GM18909 (cell line): ENCODE measurements around the gene CCDC178.

ENCODE experiments used
- ATAC-seq: cut with Tn5 transposase; IDR thresholded peaks from one replicate; pipeline ENCODE4 v1.9.1; 2021; ENCODE audit warnings: mild to moderate bottlenecking; ENCODE audit not compliant: unreplicated experiment, poor library complexity

CCDC178 gene

DNA sequence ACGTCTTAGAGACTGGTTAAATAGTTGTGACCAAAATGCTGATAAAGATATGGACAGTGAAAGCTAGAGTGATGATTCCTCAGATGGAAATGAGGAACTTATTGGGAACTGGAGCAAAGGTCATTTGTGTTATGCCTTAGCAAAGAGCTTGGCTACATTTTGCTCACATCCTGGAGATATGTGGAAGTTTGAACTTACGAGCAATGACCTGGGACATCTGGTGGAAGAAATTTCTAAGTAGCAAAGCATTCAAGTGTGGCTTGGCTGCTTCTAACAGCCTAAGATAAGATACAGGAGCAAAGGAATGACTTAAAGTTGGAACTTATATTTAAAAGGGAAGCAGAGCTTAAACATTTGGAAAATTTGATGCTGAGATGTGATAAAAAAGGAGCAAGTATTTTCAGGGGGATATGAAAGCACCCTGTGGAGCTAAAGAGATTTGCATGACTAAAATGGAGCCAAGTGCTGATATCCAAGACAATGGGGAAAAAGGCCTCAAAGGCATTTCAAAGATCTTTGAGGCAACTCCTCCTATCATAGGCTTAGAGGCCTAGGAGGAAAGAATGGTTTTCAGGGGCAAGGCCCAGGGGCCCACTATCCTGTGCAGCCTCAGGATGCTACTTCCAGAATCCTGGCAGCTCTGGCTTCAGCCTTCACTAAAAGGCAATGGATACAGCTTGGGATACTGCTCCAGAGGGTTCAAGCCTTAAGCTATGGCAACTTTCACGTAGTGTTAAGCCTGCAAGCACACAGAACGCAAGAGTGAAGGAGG, 543.6 kb downstream of the CCDC178 start:
- no peak for ATAC-seq

DNA sequence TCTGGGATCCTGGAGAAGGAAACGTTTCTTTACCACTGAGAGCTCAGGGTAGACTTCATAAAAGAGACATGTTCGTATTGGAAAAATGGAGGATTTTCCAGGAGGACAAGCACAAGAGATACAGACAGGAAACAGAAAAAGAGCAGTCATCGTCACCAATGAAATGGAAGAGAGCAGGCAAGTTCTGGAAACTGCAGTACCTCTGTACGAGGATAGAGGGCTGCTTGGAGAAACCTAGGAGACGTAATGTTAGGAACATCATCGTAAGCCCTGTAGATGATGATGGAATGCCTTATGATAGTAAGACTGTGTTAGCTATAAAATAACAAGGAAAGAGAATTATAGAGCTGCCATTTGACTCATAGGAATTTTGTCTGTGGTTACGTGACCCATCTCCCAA, 546.6 kb downstream of the CCDC178 start:
- no peak for ATAC-seq

DNA sequence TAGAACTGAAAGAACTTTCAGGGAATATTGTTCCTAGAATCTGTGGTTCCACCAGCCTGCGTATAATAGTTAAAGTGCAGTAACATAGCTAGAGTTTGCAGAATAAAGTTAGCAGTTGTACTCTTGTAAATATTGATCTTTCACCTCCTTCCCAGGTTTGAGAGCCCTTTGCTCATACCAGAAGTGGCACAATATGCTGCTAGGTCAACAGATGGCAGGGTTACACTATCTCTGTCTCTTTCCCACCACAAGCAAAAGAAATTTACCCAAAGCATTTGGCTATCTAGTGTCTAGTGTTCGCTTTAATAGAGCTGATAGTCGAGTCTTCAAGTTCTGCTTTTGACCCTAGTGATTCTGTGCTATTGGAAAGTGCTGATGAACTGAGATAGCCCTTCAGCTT, 548.7 kb downstream of the CCDC178 start:
- no peak for ATAC-seq

DNA sequence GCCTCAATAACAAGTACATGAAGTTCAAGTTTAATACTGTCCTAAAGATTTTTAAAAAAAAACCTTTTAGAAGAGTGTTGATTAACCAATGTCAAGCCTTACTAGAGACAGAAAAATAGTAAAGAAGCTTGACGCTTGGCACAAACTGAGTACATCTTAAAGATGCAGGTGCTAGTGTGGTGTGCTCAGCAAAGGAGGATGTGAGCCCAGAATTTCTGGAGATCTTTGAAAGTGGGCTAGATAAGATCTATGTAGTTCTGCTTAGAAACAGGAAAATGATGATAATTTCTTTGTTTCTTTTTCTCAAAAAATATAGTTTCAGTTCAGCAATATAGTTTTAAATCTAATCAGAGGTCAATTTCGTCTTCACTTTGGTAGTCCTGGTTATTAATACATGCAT, 549.4 kb downstream of the CCDC178 start:
- ATAC-seq = peak; percentile 65

DNA sequence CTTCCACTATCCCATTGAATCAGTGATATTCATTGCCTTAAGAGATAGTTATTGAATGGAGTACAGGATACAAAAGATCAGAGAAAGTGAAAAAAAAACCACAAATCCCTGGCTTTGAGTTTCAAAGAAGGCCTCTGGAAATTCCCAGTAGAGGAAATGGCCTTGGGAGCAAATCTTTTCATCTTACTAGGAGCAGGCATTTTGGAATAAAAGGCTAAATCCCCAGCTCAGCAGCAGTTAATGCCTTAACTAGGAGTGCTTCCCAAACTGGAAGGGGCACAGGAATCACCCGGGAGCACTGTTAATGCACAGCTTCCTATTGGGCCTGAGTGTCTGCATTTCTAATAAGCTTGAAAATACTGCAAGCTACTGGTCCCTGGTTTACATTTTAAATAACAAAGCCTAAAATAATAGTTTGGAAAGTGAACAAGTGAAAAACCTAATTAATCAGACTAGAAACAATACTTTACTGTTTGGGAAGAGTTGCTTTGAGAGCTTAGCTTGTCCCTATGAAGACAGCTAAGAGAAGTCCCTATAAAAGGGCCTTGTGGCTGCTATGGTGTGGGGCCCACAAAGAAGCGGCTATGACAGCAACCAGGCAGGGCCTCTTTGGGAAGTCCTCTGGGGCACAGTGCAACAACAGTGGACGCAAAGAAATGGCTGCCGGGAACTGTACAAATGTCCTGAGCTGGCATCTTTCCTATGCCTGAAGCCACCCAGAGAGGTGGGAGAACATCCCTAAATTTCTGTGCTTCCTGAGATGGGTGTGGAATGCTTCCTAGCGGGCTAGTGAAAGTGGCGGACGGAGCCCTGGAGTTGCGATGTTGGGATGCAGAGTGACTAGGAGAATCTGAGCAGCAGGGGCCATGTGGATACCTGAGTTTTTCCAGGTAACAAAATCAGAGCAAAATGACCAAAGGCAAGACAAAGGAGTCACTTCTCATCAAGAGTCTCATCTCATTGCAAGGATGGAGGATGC, 550.6 kb downstream of the CCDC178 start:
- no peak for ATAC-seq

DNA sequence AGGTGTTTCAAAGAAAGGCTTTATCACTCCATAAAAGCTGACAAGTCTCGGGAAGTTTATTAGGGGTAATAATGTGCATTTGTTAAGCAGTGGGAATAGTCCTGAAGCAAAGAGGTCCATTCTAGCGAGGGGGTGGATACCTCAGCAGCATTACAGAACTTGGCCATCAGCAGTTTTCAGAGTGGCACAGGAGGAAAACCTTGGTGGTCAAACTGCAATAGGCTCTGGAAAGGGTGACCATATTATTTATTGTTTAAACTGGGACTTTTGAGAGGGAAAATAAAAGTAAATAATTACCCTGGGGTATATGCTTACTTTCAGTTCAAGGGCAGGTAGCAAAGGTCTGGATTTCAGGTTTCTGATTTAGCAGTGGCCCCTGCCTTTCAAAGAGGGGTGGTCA, 552.2 kb downstream of the CCDC178 start:
- no peak for ATAC-seq
